Neutrophil (primary cell): Measurements from ENCODE around the gene OR51B5.

Experiments used
- H3K27ac ChIP-seq: fragments of 200-600 bp; sonication (generic); 2 replicates; pipeline ENCODE4 v1.5.1; 2016; ENCODE audit warnings: mild to moderate bottlenecking, moderate library complexity
- H3K27me3 ChIP-seq: fragments of 200-600 bp; sonication (generic); 2 replicates; pipeline ENCODE4 v1.6.0; 2016; ENCODE audit warnings: mild to moderate bottlenecking
- H3K36me3 ChIP-seq: fragments of 200-600 bp; sonication (generic); 2 replicates; pipeline ENCODE4 v1.5.1; 2017
- H3K4me1 ChIP-seq, 2 experiments: fragments of 200-600 bp in 1 of 2; sonication (generic) in 1 of 2; 1 replicate in 1 of 2; 2 replicates in 1 of 2; pipeline versions ENCODE4 v1.5.1 to v1.6.1; 2013 to 2016; ENCODE audit warnings: low read depth in 1 of 2, low read length in 1 of 2, mild to moderate bottlenecking in 1 of 2, moderate library complexity in 1 of 2; ENCODE audit not compliant: control insufficient read depth in 1 of 2, insufficient read depth in 1 of 2
- H3K4me3 ChIP-seq, 2 experiments: fragments of 200-600 bp in 1 of 2; sonication (generic) in 1 of 2; 1 replicate in 1 of 2; 2 replicates in 1 of 2; pipeline ENCODE4 v1.5.1; 2013 to 2016; ENCODE audit warnings: low read depth in 1 of 2, low read length in 1 of 2, mild to moderate bottlenecking in 1 of 2, moderate library complexity in 1 of 2
- H3K9me3 ChIP-seq: fragments of 200-600 bp; sonication (generic); 2 replicates; pipeline ENCODE4 v1.5.1; 2016
- CTCF ChIP-seq: fragments of 200-600 bp; sonication (generic); IDR thresholded peaks from 2 replicates; pipeline ENCODE4 v1.5.1; 2016; ENCODE audit warnings: antibody characterized with exemption

The OR51B5 gene

GRCh38 chr11:5343474-5344335 lies at the start of gene OR51B5:
OR51B5 (minus strand) TSS chr11:5343524; CDS start chr11:5343524, 0 bp downstream.
- Histone ChIP-seq H3K4me3 (no peak within 1 kb of the TSS), H3K4me1 (no peaks in the 10 kb centered on the region), H3K27me3 (no peaks in the 10 kb centered on the region), H3K9me3 (no peaks in the 10 kb centered on the region), H3K27ac (no peak within 1 kb of the TSS), H3K36me3 (no peaks in the 10 kb centered on the region)
- no peak for TF ChIP-seq CTCF

GRCh38 chr11:5390210-5390609 lies 46.9 kb upstream of the OR51B5 start:
- Histone ChIP-seq H3K4me3 (no peak overlapping the region), H3K36me3 (no peaks in the 10 kb centered on the region), H3K4me1 (no peaks in the 10 kb centered on the region), H3K9me3 (no peaks in the 10 kb centered on the region), H3K27me3 (no peaks in the 10 kb centered on the region), H3K27ac (no peak overlapping the region)
- no peak for TF ChIP-seq CTCF

- Histone ChIP-seq H3K27ac (no peak overlapping the region), H3K4me3 (no peak overlapping the region), H3K4me1 (no peaks in the 10 kb centered on the region), H3K9me3 (no peaks in the 10 kb centered on the region), H3K36me3 (no peaks in the 10 kb centered on the region), H3K27me3 (no peaks in the 10 kb centered on the region)
- no peak for TF ChIP-seq CTCF
These were observed 41.0 kb upstream of the OR51B5 start for GRCh38 chr11:5384335-5384734.

- Histone ChIP-seq H3K36me3 (no peaks in the 10 kb centered on the region), H3K4me1 (no peaks in the 10 kb centered on the region), H3K4me3 (no peak within 1 kb of the TSS), H3K27me3 (no peaks in the 10 kb centered on the region), H3K27ac (no peak within 1 kb of the TSS), H3K9me3 (no peaks in the 10 kb centered on the region)
- no peak for TF ChIP-seq CTCF
These were observed 40.3 kb upstream of the OR51B5 start, which contains the start of gene OR51M1 for GRCh38 chr11:5383576-5383975. OR51M1 (plus strand) TSS chr11:5383812; CDS start chr11:5389399, 5,587 bp downstream.

- no peak for TF ChIP-seq CTCF
- no peaks in the 10 kb centered on the region for H3K9me3 ChIP-seq
- H3K36me3 ChIP-seq: no peaks in the 10 kb centered on the region
- H3K4me3 ChIP-seq: no peak overlapping the region
- no peaks in the 10 kb centered on the region for H3K27me3 ChIP-seq
- no peaks in the 10 kb centered on the region for H3K4me1 ChIP-seq
- H3K27ac ChIP-seq: no peak overlapping the region
These were observed 37.5 kb upstream of the OR51B5 start for GRCh38 chr11:5380740-5381342.
